LNCaP clone FGC (cell line): ENCODE measurements around the gene ZNF584.

Source experiments
- DNase-seq: peaks from one replicate; pipeline ENCODE4 v3.0.0-alpha.2; 2011; ENCODE audit warnings: low read depth
- H3K4me3 ChIP-seq: 2 replicates; pipeline ENCODE4 v1.5.1; 2011; ENCODE audit warnings: mild to moderate bottlenecking, low read depth, low read length, control low read depth
- CTCF ChIP-seq: IDR thresholded peaks from 2 replicates; pipeline ENCODE4 v1.5.1; 2012; ENCODE audit warnings: mild to moderate bottlenecking; ENCODE audit not compliant: control insufficient read depth, insufficient read depth; ENCODE audit errors: extremely low read depth

ZNF584 gene

GRCh38 chr19:58395979-58396627, 12.3 kb upstream of the ZNF584 start:
- no peak for DNase-seq
- H3K4me3 ChIP-seq: peak overlapping the region; percentile 56
- TF ChIP-seq CTCF: no peak

- H3K4me3 ChIP-seq: no peak overlapping the region
- no peak for DNase-seq
- no peak for TF ChIP-seq CTCF
Observed at GRCh38 chr19:58396691-58397532, 11.5 kb upstream of the ZNF584 start.

GRCh38 chr19:58397533-58398037, 10.9 kb upstream of the ZNF584 start:
- TF ChIP-seq CTCF: no peak
- no peak for DNase-seq
- no peak overlapping the region for H3K4me3 ChIP-seq

GRCh38 chr19:58398087-58398486, 10.4 kb upstream of the ZNF584 start:
- TF ChIP-seq CTCF: no peak
- no peak for DNase-seq
- H3K4me3 ChIP-seq: no peak overlapping the region

GRCh38 chr19:58398545-58398944, 9.9 kb upstream of the ZNF584 start:
- DNase-seq: no peak
- no peak for TF ChIP-seq CTCF
- H3K4me3 ChIP-seq: no peak overlapping the region

- no peak for DNase-seq
- no peak for TF ChIP-seq CTCF
Observed at GRCh38 chr19:58399903-58400302, 8.5 kb upstream of the ZNF584 start.

More at GRCh38 chr19:58399903-58400302, 8.5 kb upstream of the ZNF584 start:
- no peak overlapping the region for H3K4me3 ChIP-seq
